Activated T-helper 1 cell treated with Interleukin-2 at 50 U/mL for 16 hours (primary cell): ENCODE measurements around the gene STXBP1.

Experiments used
- DNase-seq: peaks from one replicate; pipeline ENCODE4 v3.0.0-alpha.2; 2020; ENCODE audit warnings: low read depth

The STXBP1 gene

GRCh38 chr9:127735530-127736185 is 123.6 kb downstream of the STXBP1 start:
- DNase-seq, result no peak

DNA sequence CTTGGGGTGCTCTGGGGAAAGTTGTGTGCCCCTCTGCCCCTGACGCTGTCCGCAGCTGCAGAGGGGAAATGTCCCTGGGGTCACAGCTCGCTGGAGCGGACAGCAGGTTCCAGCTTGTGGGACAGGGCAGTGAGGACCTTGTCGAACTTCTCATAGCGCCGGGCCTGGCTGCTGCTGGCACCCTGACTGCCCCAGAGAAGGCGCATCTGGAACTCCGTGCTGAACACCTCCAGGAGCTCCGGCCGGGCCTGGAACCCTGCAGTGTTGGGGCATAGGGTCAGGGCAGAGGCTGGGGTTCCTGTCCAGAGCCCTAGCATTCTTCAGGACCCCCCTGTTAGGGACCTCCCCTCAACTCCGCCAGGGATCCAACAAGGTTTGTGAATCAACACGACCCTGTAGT is 126.6 kb downstream of the STXBP1 start:
- no peak for DNase-seq

DNA sequence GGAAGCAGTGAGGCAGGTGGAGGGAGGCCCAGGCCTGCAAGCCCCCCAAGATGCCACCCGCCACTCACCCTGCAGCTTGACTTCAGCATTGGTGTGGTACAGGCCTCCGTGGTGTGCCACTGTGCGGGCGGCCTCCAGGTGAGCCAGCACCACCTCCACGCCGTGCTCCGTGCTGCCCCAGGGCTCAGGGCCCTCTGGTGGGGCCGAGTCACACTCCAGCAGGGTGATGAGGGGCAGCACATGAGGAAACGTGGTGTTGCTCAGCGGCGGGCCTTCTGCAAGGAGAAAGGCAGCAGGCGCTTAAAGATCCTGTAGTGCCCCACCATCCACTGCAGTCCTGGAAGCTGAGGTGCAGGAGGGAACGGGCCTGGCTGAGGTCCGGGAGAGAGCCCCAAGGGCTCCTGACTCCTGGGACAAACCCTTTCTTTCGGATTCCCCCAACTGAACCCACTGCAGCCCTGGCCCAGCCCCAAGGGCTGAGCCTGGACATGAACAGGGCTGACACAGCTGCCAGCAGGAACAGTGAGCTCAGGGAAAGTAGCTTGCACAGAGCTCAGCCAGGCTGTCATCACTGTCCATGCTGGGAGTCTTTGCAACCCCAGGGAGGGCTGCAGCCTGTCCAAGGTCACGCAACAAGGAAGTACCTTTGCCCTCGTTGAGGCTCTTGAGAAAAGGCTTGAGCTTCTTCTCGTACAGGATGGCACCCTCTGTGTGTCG is 127.7 kb downstream of the STXBP1 start:
- DNase-seq, result no peak

GRCh38 chr9:127741831-127742434 is 129.9 kb downstream of the STXBP1 start:
- DNase-seq, result no peak
